SK-N-MC (cell line): ENCODE results near the gene TEX22.

Experiments
- DNase-seq: peaks from one replicate; pipeline ENCODE4 v3.0.0-alpha.2; 2011; ENCODE audit warnings: low read depth, low spot score
- H3K27ac ChIP-seq: fragments of 200-600 bp; sonication (generic); 2 replicates; pipeline ENCODE4 v1.5.1; 2016; ENCODE audit warnings: mixed run types
- H3K36me3 ChIP-seq: fragments of 200-600 bp; sonication (generic); 2 replicates; pipeline ENCODE4 v1.6.1; 2017; ENCODE audit warnings: antibody characterized with exemption, low read length, mixed read lengths; ENCODE audit not compliant: insufficient read depth
- H3K4me3 ChIP-seq: fragments of 200-600 bp; sonication (generic); 2 replicates; pipeline ENCODE4 v1.5.1; 2016
- H3K9ac ChIP-seq: fragments of 200-600 bp; sonication (generic); 2 replicates; pipeline ENCODE4 v1.8.0; 2017; ENCODE audit warnings: mixed run types, mixed read lengths; ENCODE audit not compliant: insufficient read length
- H3K9me3 ChIP-seq: fragments of 200-600 bp; sonication (generic); 2 replicates; pipeline ENCODE4 v1.6.1; 2017; ENCODE audit warnings: low read depth, mild to moderate bottlenecking, antibody characterized with exemption, low read length, moderate library complexity, mixed read lengths
- EZH2 ChIP-seq: fragments of 200-600 bp; sonication (generic); IDR thresholded peaks from one replicate; pipeline ENCODE4 v1.6.1; 2017; ENCODE audit warnings: antibody characterized with exemption
- FOXP2 ChIP-seq: optimal IDR thresholded peaks from 2 replicates; pipeline ENCODE3; 2011; ENCODE audit warnings: mild to moderate bottlenecking, moderate library complexity; ENCODE audit not compliant: insufficient read depth; ENCODE audit errors: extremely low read length, control extremely low read depth
- POLR2AphosphoS5 ChIP-seq: IDR thresholded peaks from 2 replicates; pipeline ENCODE4 v1.6.1; 2012; ENCODE audit warnings: mild to moderate bottlenecking, low read depth, low read length, borderline replicate concordance

Gene TEX22

GRCh38 chr14:105380756-105381155, 17.6 kb upstream of the TEX22 start:
- no peak overlapping the region for H3K4me3 ChIP-seq
- H3K9me3 ChIP-seq = no peaks in the 10 kb centered on the region
- TF ChIP-seq EZH2 = no peak
- no peak for TF ChIP-seq POLR2AphosphoS5
- TF ChIP-seq FOXP2 = no peak
- no peaks in the 10 kb centered on the region for H3K36me3 ChIP-seq
- DNase-seq = no peak
- H3K27ac ChIP-seq = no peak overlapping the region
- H3K9ac ChIP-seq = no peak overlapping the region

- Histone ChIP-seq H3K9ac (no peak overlapping the region), H3K27ac (no peak overlapping the region), H3K36me3 (no peaks in the 10 kb centered on the region), H3K9me3 (no peaks in the 10 kb centered on the region), H3K4me3 (no peak overlapping the region)
- DNase-seq = no peak
- no peak for TF ChIP-seq POLR2AphosphoS5
These were observed 16.6 kb upstream of the TEX22 start for GRCh38 chr14:105381446-105382342.

- DNase-seq = no peak
- TF ChIP-seq POLR2AphosphoS5 (no peak), EZH2 (no peak), FOXP2 (no peak)
- H3K9ac ChIP-seq = no peak overlapping the region
- H3K4me3 ChIP-seq = no peak overlapping the region
- H3K27ac ChIP-seq = no peak overlapping the region
- H3K9me3 ChIP-seq = no peaks in the 10 kb centered on the region
- no peaks in the 10 kb centered on the region for H3K36me3 ChIP-seq
These were observed 15.8 kb upstream of the TEX22 start for GRCh38 chr14:105382343-105383082.

- Histone ChIP-seq H3K9me3 (no peaks in the 10 kb centered on the region), H3K9ac (no peak overlapping the region), H3K4me3 (no peak overlapping the region), H3K36me3 (no peaks in the 10 kb centered on the region), H3K27ac (no peak overlapping the region)
- TF ChIP-seq POLR2AphosphoS5 (no peak), FOXP2 (no peak), EZH2 (no peak)
- no peak for DNase-seq
These were observed 15.1 kb upstream of the TEX22 start for GRCh38 chr14:105383083-105383730.

- no peak overlapping the region for H3K9ac ChIP-seq
- no peak overlapping the region for H3K4me3 ChIP-seq
- no peaks in the 10 kb centered on the region for H3K36me3 ChIP-seq
- no peaks in the 10 kb centered on the region for H3K9me3 ChIP-seq
- no peak overlapping the region for H3K27ac ChIP-seq
- DNase-seq = no peak
- TF ChIP-seq EZH2 = no peak
- TF ChIP-seq POLR2AphosphoS5 = no peak
- no peak for TF ChIP-seq FOXP2
These were observed 14.2 kb upstream of the TEX22 start for GRCh38 chr14:105384041-105384557.

- no peaks in the 10 kb centered on the region for H3K36me3 ChIP-seq
- no peaks in the 10 kb centered on the region for H3K9me3 ChIP-seq
- TF ChIP-seq EZH2 (no peak), FOXP2 (no peak), POLR2AphosphoS5 (no peak)
- H3K27ac ChIP-seq = no peak overlapping the region
- no peak for DNase-seq
- H3K9ac ChIP-seq = no peak overlapping the region
- H3K4me3 ChIP-seq = no peak overlapping the region
These were observed 13.6 kb upstream of the TEX22 start for GRCh38 chr14:105384605-105385321.

- DNase-seq = no peak
- TF ChIP-seq FOXP2 = no peak
- no peak for TF ChIP-seq EZH2
- TF ChIP-seq POLR2AphosphoS5 = no peak
- Histone ChIP-seq H3K4me3 (no peak overlapping the region), H3K36me3 (no peaks in the 10 kb centered on the region), H3K9me3 (no peaks in the 10 kb centered on the region), H3K27ac (no peak overlapping the region), H3K9ac (no peak overlapping the region)
These were observed 13.1 kb upstream of the TEX22 start for GRCh38 chr14:105385322-105385637.
